ENCODE data around the gene ZNF516.

- TF ChIP-seq CTCF (IDR thresholded peaks at IDR 0.05; ENCODE audit: low read depth, low read length, missing input control) (no peak), ZBTB33 (IDR thresholded peaks at IDR 0.05) (no peak), RAD21 (IDR thresholded peaks at IDR 0.05) (no peak), JUND (IDR thresholded peaks at IDR 0.05) (no peak), SP1 (IDR thresholded peaks at IDR 0.05) (no peak)
- TF ChIP-seq, protein P1, sequence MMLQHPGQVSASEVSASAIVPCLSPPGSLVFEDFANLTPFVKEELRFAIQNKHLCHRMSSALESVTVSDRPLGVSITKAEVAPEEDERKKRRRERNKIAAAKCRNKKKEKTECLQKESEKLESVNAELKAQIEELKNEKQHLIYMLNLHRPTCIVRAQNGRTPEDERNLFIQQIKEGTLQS (IDR thresholded peaks at IDR 0.05) = no peak
- TF ChIP-seq, protein P2, sequence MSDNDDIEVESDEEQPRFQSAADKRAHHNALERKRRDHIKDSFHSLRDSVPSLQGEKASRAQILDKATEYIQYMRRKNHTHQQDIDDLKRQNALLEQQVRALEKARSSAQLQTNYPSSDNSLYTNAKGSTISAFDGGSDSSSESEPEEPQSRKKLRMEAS (IDR thresholded peaks at IDR 0.05) = no peak
Observed at GRCh38 chr18:76394780-76395476, 100.1 kb downstream of the ZNF516 start.

Measured in liver (tissue), 3 donors.